Calu3 (cell line): ENCODE measurements around the gene CPT2. TPM values are rescaled to one million over a fixed set of nuclear protein-coding genes. Genes with fewer than 3 reads are reported as not detected.

Experiments
- BruUV-seq: library from RNA; stranded (reverse); fragments of 400-500 nt; replicated peaks from 2 replicates; lab custom pipeline; 2021; lab: Mats Ljungman, UMichigan
- CTCF ChIA-PET: fragments of 300-600 bp; sonication (Branson Sonifier 250); formaldehyde crosslinking; loops from one replicate; lab custom pipeline; 2022; ENCODE audit warnings: antibody characterized with exemption; lab: Charles Lee
- DNase-seq: peaks from one replicate; pipeline ENCODE4 v3.0.0; 2022
- H3K27ac Mint-ChIP-seq: one replicate; pipeline ENCODE4 v1.8.0; 2022; ENCODE audit warnings: mixed read lengths; ENCODE audit not compliant: unreplicated experiment
- H3K27me3 Mint-ChIP-seq: one replicate; pipeline ENCODE4 v1.8.0; 2022; ENCODE audit warnings: mixed read lengths; ENCODE audit not compliant: unreplicated experiment
- H3K36me3 Mint-ChIP-seq: one replicate; pipeline ENCODE4 v1.8.0; 2022; ENCODE audit warnings: mild to moderate bottlenecking, moderate library complexity, mixed read lengths; ENCODE audit not compliant: insufficient read depth, unreplicated experiment
- H3K4me1 Mint-ChIP-seq: one replicate; pipeline ENCODE4 v1.8.0; 2022; ENCODE audit warnings: mild to moderate bottlenecking, low read depth, mixed read lengths; ENCODE audit not compliant: unreplicated experiment
- H3K4me3 Mint-ChIP-seq: one replicate; pipeline ENCODE4 v1.8.0; 2022; ENCODE audit warnings: mild to moderate bottlenecking, low read depth, moderate library complexity, mixed read lengths; ENCODE audit not compliant: unreplicated experiment
- H3K9me3 Mint-ChIP-seq: one replicate; pipeline ENCODE4 v1.8.0; 2022; ENCODE audit warnings: low read depth, mixed read lengths; ENCODE audit not compliant: unreplicated experiment
- intact Hi-C: fragments of 100-400 bp; cut with micrococcal nuclease; formaldehyde crosslinking; loops from one replicate; pipeline ENCODE4 v1.10.0; 2022; ENCODE audit not compliant: unreplicated experiment
- total RNA-seq: library from RNA; stranded (reverse); gene quantifications from 2 replicates; pipeline ENCODE4 v1.2.3, GENCODE V29; 2022
- TF ChIP-seq, protein P1 (sequence below): fragments of 200-600 bp; IDR thresholded peaks from one replicate; pipeline ENCODE4 v1.8.0; 2022; ENCODE audit warnings: antibody characterized with exemption; ENCODE audit not compliant: unreplicated experiment

Gene CPT2
- total RNA-seq, 1 experiment from 2014 or later, result 18.5 TPM

DNA sequence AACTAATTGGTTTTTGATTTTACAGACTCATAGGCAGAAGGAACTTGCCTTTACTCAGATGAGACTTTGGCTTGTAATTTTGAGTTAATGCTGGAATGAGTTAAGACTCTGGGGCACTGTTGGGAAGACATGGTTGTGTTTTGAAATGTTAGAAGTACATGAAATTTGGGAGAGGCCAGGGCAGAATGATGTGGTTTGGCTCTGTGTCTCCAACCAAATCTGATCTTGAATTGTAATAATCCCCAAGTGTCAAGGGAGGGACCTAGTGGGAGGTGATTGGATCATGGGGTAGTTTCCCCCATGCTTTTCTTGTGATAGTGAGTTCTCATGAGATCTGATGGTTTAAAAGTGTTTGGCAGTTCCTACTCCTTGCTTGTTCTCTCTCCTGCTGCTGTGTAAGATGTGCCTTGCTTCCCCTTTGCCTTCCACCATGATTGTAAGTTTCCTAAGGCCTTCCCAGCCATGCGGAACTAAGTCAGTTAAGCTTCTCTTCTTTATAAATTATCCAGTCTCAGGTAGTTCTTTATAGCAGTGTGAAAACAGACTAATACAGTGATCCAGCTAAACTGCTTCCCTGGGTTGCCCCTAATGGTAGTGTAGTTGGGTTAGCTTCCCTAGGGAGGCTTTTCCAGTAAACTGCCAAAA lies 10.2 kb downstream of the CPT2 start:
- H3K27me3 Mint-ChIP-seq, result no peaks in the 10 kb centered on the region
- BruUV-seq, result no TSS peak
- intact Hi-C loops, result no loop called here

DNA sequence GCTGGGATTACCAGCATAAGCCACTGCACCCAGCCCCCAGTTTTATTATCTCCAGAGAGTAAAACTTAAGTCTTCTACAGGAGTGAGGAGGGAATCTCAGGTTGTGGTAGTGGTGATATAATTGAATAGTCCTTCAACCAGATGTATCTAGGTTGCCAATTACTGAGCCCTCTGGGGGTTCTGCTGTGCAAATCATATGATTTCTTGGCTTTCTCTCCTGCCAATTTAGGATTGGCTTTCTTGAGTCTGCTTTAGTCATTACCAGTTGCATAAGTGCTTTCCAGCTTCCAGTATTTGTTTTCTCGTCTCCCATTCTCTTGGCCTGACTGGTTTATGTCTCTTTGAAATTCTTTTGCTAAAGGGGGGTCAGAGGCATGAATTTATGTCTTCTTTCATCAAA lies 11.1 kb downstream of the CPT2 start:
- H3K27me3 Mint-ChIP-seq, result no peaks in the 10 kb centered on the region
- DNase-seq, result no peak
- BruUV-seq, result no TSS peak
- H3K9me3 Mint-ChIP-seq, result peaks cover 7% of the 10 kb centered on the region
- intact Hi-C loops, result no loop called here
- TF ChIP-seq, protein P1, sequence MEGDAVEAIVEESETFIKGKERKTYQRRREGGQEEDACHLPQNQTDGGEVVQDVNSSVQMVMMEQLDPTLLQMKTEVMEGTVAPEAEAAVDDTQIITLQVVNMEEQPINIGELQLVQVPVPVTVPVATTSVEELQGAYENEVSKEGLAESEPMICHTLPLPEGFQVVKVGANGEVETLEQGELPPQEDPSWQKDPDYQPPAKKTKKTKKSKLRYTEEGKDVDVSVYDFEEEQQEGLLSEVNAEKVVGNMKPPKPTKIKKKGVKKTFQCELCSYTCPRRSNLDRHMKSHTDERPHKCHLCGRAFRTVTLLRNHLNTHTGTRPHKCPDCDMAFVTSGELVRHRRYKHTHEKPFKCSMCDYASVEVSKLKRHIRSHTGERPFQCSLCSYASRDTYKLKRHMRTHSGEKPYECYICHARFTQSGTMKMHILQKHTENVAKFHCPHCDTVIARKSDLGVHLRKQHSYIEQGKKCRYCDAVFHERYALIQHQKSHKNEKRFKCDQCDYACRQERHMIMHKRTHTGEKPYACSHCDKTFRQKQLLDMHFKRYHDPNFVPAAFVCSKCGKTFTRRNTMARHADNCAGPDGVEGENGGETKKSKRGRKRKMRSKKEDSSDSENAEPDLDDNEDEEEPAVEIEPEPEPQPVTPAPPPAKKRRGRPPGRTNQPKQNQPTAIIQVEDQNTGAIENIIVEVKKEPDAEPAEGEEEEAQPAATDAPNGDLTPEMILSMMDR, result no peak
- no peak overlapping the region for H3K4me3 Mint-ChIP-seq
- CTCF ChIA-PET, result no interaction called here
- no peaks in the 10 kb centered on the region for H3K4me1 Mint-ChIP-seq
- no peak overlapping the region for H3K27ac Mint-ChIP-seq
- H3K36me3 Mint-ChIP-seq, result peaks cover 45% of the 10 kb centered on the region

More for the DNA sequence above, 10.2 kb downstream of the CPT2 start:
- CTCF ChIA-PET, result no interaction called here
- DNase-seq, result no peak
- Mint-ChIP-seq H3K9me3 (peaks cover 7% of the 10 kb centered on the region), H3K4me1 (no peaks in the 10 kb centered on the region), H3K4me3 (no peak overlapping the region), H3K27ac (no peak overlapping the region), H3K36me3 (peaks cover 42% of the 10 kb centered on the region)
- TF ChIP-seq, protein P1, result no peak

DNA sequence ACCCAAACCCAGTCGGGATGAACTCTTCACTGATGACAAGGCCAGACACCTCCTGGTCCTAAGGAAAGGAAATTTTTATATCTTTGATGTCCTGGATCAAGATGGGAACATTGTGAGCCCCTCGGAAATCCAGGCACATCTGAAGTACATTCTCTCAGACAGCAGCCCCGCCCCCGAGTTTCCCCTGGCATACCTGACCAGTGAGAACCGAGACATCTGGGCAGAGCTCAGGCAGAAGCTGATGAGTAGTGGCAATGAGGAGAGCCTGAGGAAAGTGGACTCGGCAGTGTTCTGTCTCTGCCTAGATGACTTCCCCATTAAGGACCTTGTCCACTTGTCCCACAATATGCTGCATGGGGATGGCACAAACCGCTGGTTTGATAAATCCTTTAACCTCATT lies 13.7 kb downstream of the CPT2 start:
- no peak for DNase-seq
- Mint-ChIP-seq H3K27me3 (no peaks in the 10 kb centered on the region), H3K27ac (no peak overlapping the region), H3K4me1 (no peaks in the 10 kb centered on the region), H3K36me3 (peaks cover 46% of the 10 kb centered on the region), H3K4me3 (no peak overlapping the region), H3K9me3 (peaks cover 2% of the 10 kb centered on the region)
- TF ChIP-seq, protein P1, result no peak
- BruUV-seq, result TSS peak; percentile 4
- CTCF ChIA-PET, result no interaction called here
- intact Hi-C loops, result no loop called here

DNA sequence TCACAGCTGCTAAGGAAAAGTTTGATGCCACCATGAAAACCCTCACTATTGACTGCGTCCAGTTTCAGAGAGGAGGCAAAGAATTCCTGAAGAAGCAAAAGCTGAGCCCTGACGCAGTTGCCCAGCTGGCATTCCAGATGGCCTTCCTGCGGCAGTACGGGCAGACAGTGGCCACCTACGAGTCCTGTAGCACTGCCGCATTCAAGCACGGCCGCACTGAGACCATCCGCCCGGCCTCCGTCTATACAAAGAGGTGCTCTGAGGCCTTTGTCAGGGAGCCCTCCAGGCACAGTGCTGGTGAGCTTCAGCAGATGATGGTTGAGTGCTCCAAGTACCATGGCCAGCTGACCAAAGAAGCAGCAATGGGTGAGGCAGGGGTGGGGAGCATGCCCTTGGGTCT lies 14.3 kb downstream of the CPT2 start:
- no peaks in the 10 kb centered on the region for H3K27me3 Mint-ChIP-seq
- intact Hi-C loops, result no loop called here
- peaks cover 46% of the 10 kb centered on the region for H3K36me3 Mint-ChIP-seq
- TF ChIP-seq, protein P1, result no peak
- H3K4me1 Mint-ChIP-seq, result no peaks in the 10 kb centered on the region
- CTCF ChIA-PET, result no interaction called here
- no peak overlapping the region for H3K27ac Mint-ChIP-seq
- no TSS peak for BruUV-seq
- H3K4me3 Mint-ChIP-seq, result no peak overlapping the region
- no peak for DNase-seq
- peaks cover 2% of the 10 kb centered on the region for H3K9me3 Mint-ChIP-seq
